Fibroblast of pulmonary artery (primary cell): ENCODE measurements around the gene RAB20.

Experiments used
- DNase-seq: peaks from one replicate; pipeline ENCODE4 v3.0.0-alpha.2; 2010; ENCODE audit warnings: low read depth
- H3K4me3 ChIP-seq: replicated peaks from 2 replicates; pipeline ENCODE4 v1.5.1; 2011; ENCODE audit warnings: low read depth, mild to moderate bottlenecking, control low read depth, low read length, moderate library complexity
- CTCF ChIP-seq: IDR thresholded peaks from 2 replicates; pipeline ENCODE4 v1.5.1; 2011; ENCODE audit warnings: mild to moderate bottlenecking, control low read depth, low read length, inconsistent platforms; ENCODE audit errors: missing control alignments

The RAB20 gene

GRCh38 chr13:110597041-110597689, 35.6 kb upstream of the RAB20 start:
- no peak overlapping the region for H3K4me3 ChIP-seq
- DNase-seq: no peak
- no peak for TF ChIP-seq CTCF

- H3K4me3 ChIP-seq: no peak overlapping the region
- DNase-seq: peak; percentile 76
- peak; percentile 66 for TF ChIP-seq CTCF
Measured at GRCh38 chr13:110593430-110594130, 32.1 kb upstream of the RAB20 start.

GRCh38 chr13:110592665-110593064, 31.1 kb upstream of the RAB20 start:
- no peak overlapping the region for H3K4me3 ChIP-seq
- DNase-seq: no peak
- TF ChIP-seq CTCF: no peak

GRCh38 chr13:110590577-110590976, 29.1 kb upstream of the RAB20 start:
- DNase-seq: no peak
- no peak overlapping the region for H3K4me3 ChIP-seq
- no peak for TF ChIP-seq CTCF

- TF ChIP-seq CTCF: no peak
- no peak overlapping the region for H3K4me3 ChIP-seq
- no peak for DNase-seq
Measured at GRCh38 chr13:110589793-110590390, 28.4 kb upstream of the RAB20 start.

GRCh38 chr13:110583178-110583865, 21.8 kb upstream of the RAB20 start:
- no peak for TF ChIP-seq CTCF
- no peak for DNase-seq
- H3K4me3 ChIP-seq: no peak overlapping the region
